BLaER1 treated with 17β-estradiol and CSF1 and Interleukin-3, amounts not matched to agents 10 nM and 100 nM (cell line): Measurements from ENCODE around the gene FRMD4A.

ENCODE experiments used
- H3K27ac ChIP-seq, 11 experiments: shearing (Covaris generic); formaldehyde crosslinking; 2 replicates each; pipeline ENCODE4 v1.8.1; 2022
- H3K27me3 ChIP-seq, 11 experiments: shearing (Covaris generic); formaldehyde crosslinking; 2 replicates each; pipeline ENCODE4 v1.8.1; 2022
- H3K36me3 ChIP-seq, 11 experiments: shearing (Covaris generic); formaldehyde crosslinking; 2 replicates each; pipeline ENCODE4 v1.8.1; 2022
- H3K4me1 ChIP-seq, 10 experiments: shearing (Covaris generic); formaldehyde crosslinking; 2 replicates each; pipeline ENCODE4 v1.8.1; 2022
- H3K4me2 ChIP-seq, 11 experiments: shearing (Covaris generic); formaldehyde crosslinking; 2 replicates each; pipeline ENCODE4 v1.8.1; 2022
- H3K4me3 ChIP-seq, 10 experiments: shearing (Covaris generic); formaldehyde crosslinking; 2 replicates each; pipeline ENCODE4 v1.8.1; 2022
- H3K9ac ChIP-seq, 11 experiments: shearing (Covaris generic); formaldehyde crosslinking; 2 replicates each; pipeline ENCODE4 v1.8.1; 2022
- H3K9me3 ChIP-seq, 11 experiments: shearing (Covaris generic); formaldehyde crosslinking; replicated peaks in 1 of 11; 2 replicates each; pipeline ENCODE4 v1.8.1; 2022
- H4K20me1 ChIP-seq, 11 experiments: shearing (Covaris generic); formaldehyde crosslinking; 2 replicates each; pipeline ENCODE4 v1.8.1; 2022
- Cebpa-rat ChIP-seq, 11 experiments: shearing (Covaris generic); IDR thresholded peaks; 2 replicates each; pipeline ENCODE4 v1.8.1; 2022

The FRMD4A gene

GRCh38 chr10:14001298-14002040 is 329.3 kb downstream of the FRMD4A start:
- no peak overlapping the region for H3K9ac ChIP-seq
- no peak for TF ChIP-seq Cebpa-rat (IDR thresholded peaks at IDR 0.05)
- no peak overlapping the region for H3K4me2 ChIP-seq
- H4K20me1 ChIP-seq = no peaks in the 10 kb centered on the region
- H3K27ac ChIP-seq = no peak overlapping the region
- no peaks in the 10 kb centered on the region for H3K27me3 ChIP-seq
- H3K4me3 ChIP-seq = no peak overlapping the region
- H3K36me3 ChIP-seq = no peaks in the 10 kb centered on the region
- peaks cover 0 to 5% (median 0%) of the 10 kb centered on the region in 10 experiments; a peak in 1 of 20 replicates for H3K4me1 ChIP-seq
- peaks cover 0 to 16% (median 13%) of the 10 kb centered on the region in 11 experiments; a peak in 14 of 22 replicates for H3K9me3 ChIP-seq

- Histone ChIP-seq H3K4me1 (peaks cover 0 to 23% (median 9%) of the 10 kb centered on the region in 10 experiments; a peak in 13 of 20 replicates), H3K9me3 (peaks cover 0 to 16% (median 13%) of the 10 kb centered on the region in 11 experiments; a peak in 14 of 22 replicates), H3K9ac (no peak overlapping the region), H3K4me3 (no peak overlapping the region), H3K4me2 (no peak overlapping the region), H3K27me3 (no peaks in the 10 kb centered on the region), H4K20me1 (no peaks in the 10 kb centered on the region), H3K36me3 (no peaks in the 10 kb centered on the region), H3K27ac (no peak overlapping the region)
- TF ChIP-seq Cebpa-rat (IDR thresholded peaks at IDR 0.05) = no peak
Observed at GRCh38 chr10:13998163-13998835, 332.4 kb downstream of the FRMD4A start.

DNA sequence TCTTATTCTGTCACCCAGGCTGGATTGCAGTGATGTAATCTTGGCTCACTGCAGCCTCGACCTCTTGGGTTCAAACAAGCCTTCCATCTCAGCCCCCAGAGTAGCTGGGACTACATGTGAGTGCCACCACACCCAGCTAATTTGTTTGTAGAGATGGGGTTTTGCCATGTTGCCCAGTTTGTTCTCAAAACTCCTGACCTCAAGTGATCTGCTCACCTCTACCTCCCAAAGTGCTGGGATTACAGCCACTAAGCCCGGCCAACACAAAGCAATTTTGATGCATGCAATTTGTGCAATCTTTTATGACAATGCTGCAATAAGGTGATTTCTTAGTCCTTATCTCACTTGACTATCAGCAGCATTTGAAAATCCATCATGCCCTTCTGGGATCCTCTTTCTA is 333.1 kb downstream of the FRMD4A start:
- no peaks in the 10 kb centered on the region for H3K36me3 ChIP-seq
- no peaks in the 10 kb centered on the region for H4K20me1 ChIP-seq
- no peak overlapping the region for H3K4me3 ChIP-seq
- H3K27ac ChIP-seq = no peak overlapping the region
- H3K27me3 ChIP-seq = no peaks in the 10 kb centered on the region
- H3K9me3 ChIP-seq = peaks cover 0 to 16% (median 13%) of the 10 kb centered on the region in 11 experiments; a peak in 14 of 22 replicates
- no peak overlapping the region for H3K9ac ChIP-seq
- no peak overlapping the region for H3K4me2 ChIP-seq
- H3K4me1 ChIP-seq = peaks cover 0 to 25% (median 13%) of the 10 kb centered on the region in 10 experiments; a peak in 13 of 20 replicates
- no peak for TF ChIP-seq Cebpa-rat (IDR thresholded peaks at IDR 0.05)

- Histone ChIP-seq H3K4me3 (no peak overlapping the region), H4K20me1 (no peaks in the 10 kb centered on the region), H3K4me1 (peaks cover 0 to 29% (median 13%) of the 10 kb centered on the region in 10 experiments; a peak in 13 of 20 replicates), H3K36me3 (no peaks in the 10 kb centered on the region), H3K9ac (no peak overlapping the region), H3K27me3 (no peaks in the 10 kb centered on the region), H3K9me3 (peaks cover 0 to 16% (median 13%) of the 10 kb centered on the region in 11 experiments; a peak in 14 of 22 replicates), H3K4me2 (0 out of 22 replicates have a peak overlapping the region, but pooled peaks of 1 of the 11 experiments have one; percentile 12), H3K27ac (no peak overlapping the region)
- TF ChIP-seq Cebpa-rat (IDR thresholded peaks at IDR 0.05) = no peak
Observed at GRCh38 chr10:13994932-13995331, 335.8 kb downstream of the FRMD4A start.

- Histone ChIP-seq H3K27ac (peak overlapping the region in 1 of 11 experiments; percentile 42; a peak in 1 of 22 replicates), H3K4me1 (peaks cover 0 to 29% (median 13%) of the 10 kb centered on the region in 10 experiments; a peak in 13 of 20 replicates)
Observed at GRCh38 chr10:13993673-13994089, 337.0 kb downstream of the FRMD4A start.

GRCh38 chr10:13993169-13993568 is 337.6 kb downstream of the FRMD4A start:
- Histone ChIP-seq H3K4me2 (peak overlapping the region in 5 of 11 experiments; percentile 12 to 51 (median 23); a peak in 7 of 22 replicates), H3K27ac (peak overlapping the region in 1 of 11 experiments; percentile 42; a peak in 1 of 22 replicates), H3K9me3 (peaks cover 0 to 12% (median 4%) of the 10 kb centered on the region in 11 experiments; a peak in 11 of 22 replicates)

More at GRCh38 chr10:13993673-13994089, 337.0 kb downstream of the FRMD4A start:
- H4K20me1 ChIP-seq = no peaks in the 10 kb centered on the region
- no peaks in the 10 kb centered on the region for H3K36me3 ChIP-seq
- no peak for TF ChIP-seq Cebpa-rat (IDR thresholded peaks at IDR 0.05)
- H3K27me3 ChIP-seq = no peaks in the 10 kb centered on the region
- peak overlapping the region in 6 of 11 experiments; percentile 12 to 51 (median 22); a peak in 8 of 22 replicates for H3K4me2 ChIP-seq
- no peak overlapping the region for H3K4me3 ChIP-seq
- H3K9ac ChIP-seq = no peak overlapping the region
- H3K9me3 ChIP-seq = peaks cover 0 to 17% (median 9%) of the 10 kb centered on the region in 11 experiments; a peak in 14 of 22 replicates

GRCh38 chr10:13991353-13991752 is 339.4 kb downstream of the FRMD4A start:
- Histone ChIP-seq H4K20me1 (no peaks in the 10 kb centered on the region), H3K36me3 (no peaks in the 10 kb centered on the region), H3K4me1 (peaks cover 11 to 41% (median 29%) of the 10 kb centered on the region in 10 experiments), H3K9me3 (peaks cover 0 to 8% (median 0%) of the 10 kb centered on the region in 11 experiments; a peak in 1 of 22 replicates), H3K4me2 (no peak overlapping the region), H3K9ac (no peak overlapping the region), H3K4me3 (no peak overlapping the region), H3K27me3 (no peaks in the 10 kb centered on the region), H3K27ac (no peak overlapping the region)
- no peak for TF ChIP-seq Cebpa-rat (IDR thresholded peaks at IDR 0.05)

More at GRCh38 chr10:13993169-13993568, 337.6 kb downstream of the FRMD4A start:
- Histone ChIP-seq H3K4me1 (peaks cover under 1 to 33% (median 15%) of the 10 kb centered on the region in 10 experiments; a peak in 16 of 20 replicates), H3K9ac (no peak overlapping the region), H3K27me3 (no peaks in the 10 kb centered on the region), H3K4me3 (no peak overlapping the region), H4K20me1 (no peaks in the 10 kb centered on the region), H3K36me3 (no peaks in the 10 kb centered on the region)
- no peak for TF ChIP-seq Cebpa-rat (IDR thresholded peaks at IDR 0.05)

DNA sequence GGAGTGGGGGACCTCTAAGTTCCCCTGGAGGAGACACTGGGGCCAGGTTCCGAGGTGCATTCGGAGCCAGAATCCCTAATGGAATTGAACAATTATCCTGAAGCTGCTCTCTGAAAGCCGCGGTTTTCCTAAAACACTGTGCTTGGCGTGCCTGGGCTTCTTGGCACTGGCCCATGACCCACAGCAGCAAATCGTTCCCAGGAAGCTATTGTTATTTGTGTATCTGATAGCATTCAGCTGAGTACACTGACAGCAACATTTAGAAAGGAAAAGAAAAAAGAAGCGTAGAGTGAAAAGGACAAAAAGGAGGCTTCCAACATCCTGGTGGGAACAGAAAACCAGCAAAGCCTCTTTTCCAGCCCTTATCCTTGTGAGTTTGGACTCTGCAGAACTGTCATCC is 339.8 kb downstream of the FRMD4A start:
- Histone ChIP-seq H3K4me3 (no peak overlapping the region), H4K20me1 (no peaks in the 10 kb centered on the region), H3K4me1 (peaks cover 11 to 41% (median 29%) of the 10 kb centered on the region in 10 experiments), H3K9me3 (peaks cover 0 to 8% (median 0%) of the 10 kb centered on the region in 11 experiments; a peak in 1 of 22 replicates), H3K4me2 (no peak overlapping the region), H3K9ac (no peak overlapping the region), H3K27ac (no peak overlapping the region), H3K36me3 (no peaks in the 10 kb centered on the region), H3K27me3 (no peaks in the 10 kb centered on the region)
- TF ChIP-seq Cebpa-rat (IDR thresholded peaks at IDR 0.05) = no peak

DNA sequence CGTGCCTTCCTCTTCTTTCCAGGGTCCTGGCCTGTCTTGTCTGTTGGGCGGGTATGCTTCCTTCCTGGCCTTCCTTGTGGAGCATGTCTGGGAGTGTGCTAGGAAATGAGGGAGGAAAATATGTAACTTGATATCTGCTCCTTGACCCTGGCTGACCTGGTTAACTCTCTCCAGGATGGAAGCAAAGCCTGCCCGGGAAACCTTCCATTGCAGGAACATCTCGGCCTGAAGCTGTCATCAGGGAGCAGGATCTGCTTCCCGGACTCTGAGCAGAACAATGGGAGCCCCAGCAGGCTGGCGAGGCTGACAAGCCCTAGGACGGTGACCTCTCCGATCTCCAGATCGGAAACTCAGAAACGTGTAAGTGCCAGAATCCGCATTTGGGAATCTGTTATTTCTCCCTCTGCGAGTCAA is 340.3 kb downstream of the FRMD4A start:
- TF ChIP-seq Cebpa-rat (IDR thresholded peaks at IDR 0.05) = peak in 1 of 11 experiments; percentile 17; a peak in 1 of 22 replicates
- peaks cover 0 to 8% (median 0%) of the 10 kb centered on the region in 11 experiments; a peak in 1 of 22 replicates for H3K9me3 ChIP-seq
- H4K20me1 ChIP-seq = no peaks in the 10 kb centered on the region
- no peaks in the 10 kb centered on the region for H3K36me3 ChIP-seq
- no peak overlapping the region for H3K4me3 ChIP-seq
- no peak overlapping the region for H3K9ac ChIP-seq
- H3K27ac ChIP-seq = no peak overlapping the region
- no peaks in the 10 kb centered on the region for H3K27me3 ChIP-seq
- H3K4me1 ChIP-seq = peaks cover 11 to 41% (median 29%) of the 10 kb centered on the region in 10 experiments
- H3K4me2 ChIP-seq = no peak overlapping the region
